ENCODE data around the gene FBXW11. TPM values are rescaled to one million over a fixed set of nuclear protein-coding genes. Genes with fewer than 3 reads are reported as not detected.

The FBXW11 gene
- total RNA-seq, 3 donors from 2014 or later, result 46.0 to 47.9 (median 47.6) TPM

GRCh38 chr5:171911152-171911551, 95.3 kb downstream of the FBXW11 start:
- Mint-ChIP-seq H3K36me3 (ENCODE audit: insufficient read depth) (peaks cover 16% of the 10 kb centered on the region), H3K9me3 (no peaks in the 10 kb centered on the region), H3K27me3 (ENCODE audit: low read depth) (no peaks in the 10 kb centered on the region), H3K4me3 (no peak overlapping the region), H3K4me1 (ENCODE audit: low read depth) (peaks cover 54% of the 10 kb centered on the region)
- ATAC-seq, result no peak
- DNase-seq, result no peak

GRCh38 chr5:171908638-171909037, 97.8 kb downstream of the FBXW11 start:
- Mint-ChIP-seq H3K36me3 (ENCODE audit: insufficient read depth) (peaks cover 12% of the 10 kb centered on the region), H3K27me3 (ENCODE audit: low read depth) (no peaks in the 10 kb centered on the region), H3K9me3 (no peaks in the 10 kb centered on the region), H3K4me1 (ENCODE audit: low read depth) (peaks cover 55% of the 10 kb centered on the region), H3K4me3 (no peak overlapping the region)
- no peak for ATAC-seq
- DNase-seq, result no peak

DNA sequence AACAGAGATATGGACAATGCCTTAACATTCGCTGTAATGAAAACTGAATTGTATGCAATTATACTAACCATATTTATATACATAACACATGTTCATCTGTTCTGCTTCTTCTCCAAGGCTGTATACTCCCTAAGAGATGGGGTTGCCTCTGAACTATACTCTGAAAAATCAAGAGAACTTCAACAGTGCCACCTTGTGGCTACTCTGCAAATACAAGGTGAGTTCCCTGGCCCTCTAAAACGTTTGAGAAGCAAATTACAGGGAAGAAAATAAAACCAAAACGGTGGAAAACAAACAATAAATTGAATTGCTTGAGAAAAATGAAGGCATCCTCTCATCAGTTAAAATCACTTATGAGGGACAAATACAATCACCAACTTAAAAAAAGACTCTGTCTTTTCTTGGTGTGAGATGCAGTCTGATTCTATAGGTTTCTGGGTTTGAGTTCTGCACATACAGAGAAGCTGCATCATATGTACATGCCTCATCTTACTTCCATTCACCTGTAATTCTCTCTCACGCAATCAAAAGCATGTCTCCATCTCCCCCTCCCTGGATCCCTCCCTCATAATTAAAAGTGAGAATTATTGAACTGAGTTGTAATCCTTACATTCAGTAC, 98.6 kb downstream of the FBXW11 start:
- DNase-seq (peak; percentile 18), ATAC-seq (peak; percentile 67 to 72)
- Mint-ChIP-seq H3K9me3 (no peaks in the 10 kb centered on the region), H3K4me1 (ENCODE audit: low read depth) (peaks cover 52% of the 10 kb centered on the region), H3K36me3 (ENCODE audit: insufficient read depth) (peaks cover 15% of the 10 kb centered on the region), H3K4me3 (no peak overlapping the region), H3K27me3 (ENCODE audit: low read depth) (no peaks in the 10 kb centered on the region)

- DNase-seq, result no peak
- peak; percentile 75 to 76 for ATAC-seq
- Mint-ChIP-seq H3K27me3 (ENCODE audit: low read depth) (no peaks in the 10 kb centered on the region), H3K9me3 (no peaks in the 10 kb centered on the region), H3K4me1 (ENCODE audit: low read depth) (peaks cover 51% of the 10 kb centered on the region), H3K4me3 (no peak overlapping the region), H3K36me3 (ENCODE audit: insufficient read depth) (peaks cover 15% of the 10 kb centered on the region)
Measured at GRCh38 chr5:171906703-171907590, 99.5 kb downstream of the FBXW11 start.

DNA sequence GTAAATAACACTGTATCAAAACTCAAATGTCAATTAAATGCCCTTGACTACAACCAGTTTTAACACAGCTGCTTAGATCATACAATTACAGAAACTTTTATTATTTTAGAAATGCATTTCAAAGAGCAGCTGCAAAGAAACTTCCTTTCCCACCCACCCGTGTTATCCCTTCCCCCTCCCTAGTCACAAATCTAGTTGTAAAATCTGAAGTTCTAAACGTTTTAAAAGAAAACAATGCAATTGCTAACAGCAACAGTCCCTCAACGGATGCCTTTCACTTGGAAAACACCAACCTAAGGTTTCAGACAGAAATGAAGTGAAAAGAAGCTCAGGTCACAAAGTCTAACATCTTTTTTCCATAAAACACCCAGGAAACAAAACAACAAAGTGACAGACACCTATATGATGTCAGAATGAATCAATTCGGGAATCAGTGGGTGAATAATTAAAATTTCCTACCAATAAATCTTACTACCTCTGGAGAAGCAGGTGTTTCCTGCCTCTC, 100.3 kb downstream of the FBXW11 start:
- Mint-ChIP-seq H3K4me1 (ENCODE audit: low read depth) (peaks cover 45% of the 10 kb centered on the region), H3K4me3 (peak overlapping the region; percentile 14), H3K9me3 (no peaks in the 10 kb centered on the region), H3K36me3 (ENCODE audit: insufficient read depth) (peaks cover 12% of the 10 kb centered on the region), H3K27me3 (ENCODE audit: low read depth) (no peaks in the 10 kb centered on the region)
- DNase-seq (no peak), ATAC-seq (peak; percentile 19 to 32)

GRCh38 chr5:171904886-171905285, 101.6 kb downstream of the FBXW11 start:
- no peak for ATAC-seq
- DNase-seq, result no peak
- Mint-ChIP-seq H3K4me3 (no peak overlapping the region), H3K9me3 (no peaks in the 10 kb centered on the region), H3K27me3 (ENCODE audit: low read depth) (no peaks in the 10 kb centered on the region), H3K36me3 (ENCODE audit: insufficient read depth) (peaks cover 21% of the 10 kb centered on the region), H3K4me1 (ENCODE audit: low read depth) (peaks cover 45% of the 10 kb centered on the region)

- H3K4me1 Mint-ChIP-seq (ENCODE audit: low read depth), result peaks cover 42% of the 10 kb centered on the region
- ATAC-seq, result no peak
- no peak overlapping the region for H3K4me3 Mint-ChIP-seq
- peaks cover 26% of the 10 kb centered on the region for H3K36me3 Mint-ChIP-seq (ENCODE audit: insufficient read depth)
- H3K27me3 Mint-ChIP-seq (ENCODE audit: low read depth), result no peaks in the 10 kb centered on the region
- H3K9me3 Mint-ChIP-seq, result no peaks in the 10 kb centered on the region
- DNase-seq, result no peak
Measured at GRCh38 chr5:171901764-171902163, 104.7 kb downstream of the FBXW11 start.

DNA sequence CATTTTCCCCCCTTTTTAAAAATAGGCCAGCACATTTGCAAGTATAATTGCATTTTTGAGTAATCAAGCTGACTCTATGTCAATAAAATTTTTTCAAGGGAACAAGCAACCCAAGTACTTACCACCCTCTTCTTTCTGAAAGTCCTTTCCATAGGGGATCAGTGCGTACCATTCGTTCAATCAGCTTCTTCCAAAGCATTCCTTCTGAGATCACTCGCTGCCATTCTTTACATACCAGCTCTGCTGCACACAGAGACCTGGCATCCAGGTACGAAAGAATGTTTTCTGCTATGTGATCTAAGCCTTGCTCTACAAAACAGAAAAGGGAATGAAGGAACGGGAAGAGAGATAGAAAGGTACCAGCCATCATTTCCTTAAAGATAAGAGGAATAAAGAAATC, 106.6 kb downstream of the FBXW11 start:
- Mint-ChIP-seq H3K4me3 (no peak overlapping the region), H3K36me3 (ENCODE audit: insufficient read depth) (peaks cover 33% of the 10 kb centered on the region), H3K9me3 (no peaks in the 10 kb centered on the region), H3K4me1 (ENCODE audit: low read depth) (peaks cover 24% of the 10 kb centered on the region), H3K27me3 (ENCODE audit: low read depth) (no peaks in the 10 kb centered on the region)
- DNase-seq (no peak), ATAC-seq (no peak)

GRCh38 chr5:171898879-171899278, 107.6 kb downstream of the FBXW11 start:
- Mint-ChIP-seq H3K27me3 (ENCODE audit: low read depth) (no peaks in the 10 kb centered on the region), H3K4me3 (no peak overlapping the region), H3K36me3 (ENCODE audit: insufficient read depth) (peaks cover 36% of the 10 kb centered on the region), H3K4me1 (ENCODE audit: low read depth) (peaks cover 22% of the 10 kb centered on the region), H3K9me3 (no peaks in the 10 kb centered on the region)
- no peak for ATAC-seq
- DNase-seq, result no peak

GRCh38 chr5:171898386-171898785, 108.1 kb downstream of the FBXW11 start:
- no peak for DNase-seq
- no peak for ATAC-seq
- Mint-ChIP-seq H3K27me3 (ENCODE audit: low read depth) (no peaks in the 10 kb centered on the region), H3K4me1 (ENCODE audit: low read depth) (peaks cover 20% of the 10 kb centered on the region), H3K4me3 (no peak overlapping the region), H3K36me3 (ENCODE audit: insufficient read depth) (peaks cover 36% of the 10 kb centered on the region), H3K9me3 (no peaks in the 10 kb centered on the region)

DNA sequence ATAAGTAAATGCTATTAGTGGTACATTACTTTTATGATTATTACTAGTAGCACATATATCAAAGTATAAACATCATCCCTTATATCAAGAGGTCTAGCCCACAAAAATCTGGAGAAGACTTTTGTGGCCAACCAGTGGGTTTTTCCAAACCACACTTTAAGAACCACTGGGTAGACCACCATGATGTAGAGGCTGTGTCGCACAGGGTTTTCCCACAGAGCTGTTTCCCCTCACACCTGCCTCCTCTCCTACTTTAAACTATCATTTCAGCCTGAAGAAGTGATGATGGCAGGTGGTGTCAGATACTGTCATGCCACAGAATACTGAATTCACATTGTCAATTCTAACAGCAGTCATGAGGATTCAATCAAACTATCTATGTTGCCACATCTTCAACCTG, 109.2 kb downstream of the FBXW11 start:
- Mint-ChIP-seq H3K9me3 (no peaks in the 10 kb centered on the region), H3K36me3 (ENCODE audit: insufficient read depth) (peaks cover 36% of the 10 kb centered on the region), H3K27me3 (ENCODE audit: low read depth) (no peaks in the 10 kb centered on the region), H3K4me1 (ENCODE audit: low read depth) (peaks cover 15% of the 10 kb centered on the region), H3K4me3 (no peak overlapping the region)
- DNase-seq (no peak), ATAC-seq (peak; percentile 77 to 80)

DNA sequence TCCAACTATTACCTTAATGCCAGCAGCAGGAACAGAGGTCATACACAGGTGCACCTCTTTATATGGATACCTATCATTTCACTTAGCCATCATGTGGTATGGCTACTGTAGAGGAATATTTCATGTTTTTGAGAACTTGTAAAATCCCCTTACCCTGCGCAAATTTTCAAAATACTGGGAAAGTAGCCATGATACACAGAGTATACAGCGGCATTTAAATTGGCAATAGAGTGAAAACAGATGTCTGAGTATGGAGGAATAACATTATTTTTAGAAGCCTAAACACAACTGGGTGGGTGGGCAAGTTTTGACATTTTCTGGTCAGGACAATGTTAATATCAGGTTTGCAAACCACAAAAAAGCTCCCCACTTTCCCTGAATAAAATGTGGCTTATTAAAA, 111.4 kb downstream of the FBXW11 start:
- Mint-ChIP-seq H3K9me3 (no peaks in the 10 kb centered on the region), H3K4me3 (no peak overlapping the region), H3K36me3 (ENCODE audit: insufficient read depth) (peaks cover 41% of the 10 kb centered on the region), H3K4me1 (ENCODE audit: low read depth) (peaks cover 15% of the 10 kb centered on the region), H3K27me3 (ENCODE audit: low read depth) (no peaks in the 10 kb centered on the region)
- DNase-seq, result no peak
- no peak for ATAC-seq

DNA sequence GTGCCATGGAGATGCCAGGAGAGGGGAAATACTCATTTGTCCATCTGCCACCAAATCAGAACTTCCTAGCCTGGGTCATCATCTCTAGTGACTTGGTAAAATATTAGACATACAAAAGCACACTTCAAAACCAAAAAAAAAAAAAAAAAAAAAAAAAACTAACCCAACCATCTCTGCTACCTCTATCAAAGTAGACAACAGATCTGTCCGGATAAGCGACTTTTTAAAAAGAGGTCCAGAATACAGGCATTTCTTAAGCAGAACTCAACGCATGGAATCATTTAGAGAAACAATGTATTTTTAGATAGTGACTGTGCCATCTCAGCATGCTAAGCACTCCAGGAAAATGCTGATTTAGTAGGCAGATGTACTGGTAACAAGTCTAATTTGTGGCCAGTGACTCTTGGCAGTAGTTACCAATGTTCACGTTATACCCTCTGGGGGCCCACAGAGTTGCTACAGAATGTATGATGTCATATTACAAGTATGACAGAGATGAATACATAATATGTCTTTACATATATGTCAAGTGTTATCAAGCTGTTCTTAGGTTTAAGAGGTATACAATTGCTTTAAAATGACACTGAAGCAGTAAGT, 113.0 kb downstream of the FBXW11 start:
- no peaks in the 10 kb centered on the region for H3K9me3 Mint-ChIP-seq
- H3K4me3 Mint-ChIP-seq, result no peak overlapping the region
- H3K4me1 Mint-ChIP-seq (ENCODE audit: low read depth), result peaks cover 14% of the 10 kb centered on the region
- peak; percentile 29 to 47 for ATAC-seq
- no peak for DNase-seq
- H3K27me3 Mint-ChIP-seq (ENCODE audit: low read depth), result no peaks in the 10 kb centered on the region
- peaks cover 40% of the 10 kb centered on the region for H3K36me3 Mint-ChIP-seq (ENCODE audit: insufficient read depth)

DNA sequence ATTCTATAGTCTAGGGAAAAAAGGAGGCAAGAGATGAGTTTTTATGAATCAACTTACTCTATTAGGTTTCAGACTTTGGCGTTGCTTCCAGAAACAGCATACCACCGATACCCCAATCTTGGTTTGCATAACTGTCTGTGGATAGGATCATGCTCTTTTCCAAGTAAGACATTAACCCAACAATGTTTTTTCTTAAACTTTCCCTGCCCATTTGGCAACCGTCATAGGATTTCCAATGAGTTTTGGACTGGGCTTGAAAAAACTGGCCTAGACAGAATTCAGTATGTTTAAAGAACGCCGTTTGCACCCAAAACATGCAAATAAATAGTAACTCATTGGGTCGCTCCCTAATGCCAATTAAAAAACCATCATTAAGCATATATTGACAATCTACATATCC, 114.8 kb downstream of the FBXW11 start:
- H3K9me3 Mint-ChIP-seq, result no peaks in the 10 kb centered on the region

More for the DNA sequence above, 114.8 kb downstream of the FBXW11 start:
- H3K27me3 Mint-ChIP-seq (ENCODE audit: low read depth), result no peaks in the 10 kb centered on the region
- H3K36me3 Mint-ChIP-seq (ENCODE audit: insufficient read depth), result peaks cover 41% of the 10 kb centered on the region
- ATAC-seq, result no peak
- no peak for DNase-seq
- no peak overlapping the region for H3K4me3 Mint-ChIP-seq
- peaks cover 2% of the 10 kb centered on the region for H3K4me1 Mint-ChIP-seq (ENCODE audit: low read depth)
